CD14-positive monocyte (primary cell): ENCODE measurements around the gene CA4. TPM values are rescaled to one million over a fixed set of nuclear protein-coding genes. Genes with fewer than 3 reads are reported as not detected.
"Not testable (repeated sequence)": the region's sequence is repeated elsewhere in the genome, so short reads cannot be mapped to it uniquely, and the experiment has no call there.

Source experiments
- DNase-seq, 3 donors: peaks; one replicate each; pipeline ENCODE4 v3.0.0-alpha.2; 2011 to 2022
- H2AFZ ChIP-seq: 2 replicates; pipeline ENCODE4 v1.6.0; 2012; ENCODE audit warnings: mild to moderate bottlenecking, low read depth, low read length, inconsistent platforms; ENCODE audit not compliant: insufficient read depth, poor library complexity, severe bottlenecking
- H3K27ac ChIP-seq, 2 donors: 1 replicate in 1 of 2; 2 replicates in 1 of 2; pipeline ENCODE4 v1.5.1; 2012 to 2013; ENCODE audit warnings: low read length in 2 of 2, control low read depth in 1 of 2, inconsistent platforms in 1 of 2, low read depth in 1 of 2, mild to moderate bottlenecking in 1 of 2
- H3K27me3 ChIP-seq, 2 donors: one replicate each; pipeline versions ENCODE4 v1.6.0 to v1.6.1; 2011 to 2013; ENCODE audit warnings: low read length in 2 of 2; ENCODE audit not compliant: control insufficient read depth in 2 of 2, insufficient read depth in 2 of 2
- H3K36me3 ChIP-seq, 2 donors: replicated peaks in 1 of 2; 1 replicate in 1 of 2; 2 replicates in 1 of 2; pipeline versions ENCODE4 v1.5.1 to v1.6.1; 2012 to 2013; ENCODE audit warnings: low read length in 2 of 2, control low read depth in 1 of 2, inconsistent platforms in 1 of 2, mild to moderate bottlenecking in 1 of 2; ENCODE audit not compliant: insufficient read depth in 2 of 2, control insufficient read depth in 1 of 2
- H3K4me1 ChIP-seq, 2 donors: 1 replicate in 1 of 2; 2 replicates in 1 of 2; pipeline versions ENCODE4 v1.5.1 to v1.6.1; 2012 to 2013; ENCODE audit warnings: low read length in 2 of 2, control low read depth in 1 of 2, inconsistent platforms in 1 of 2, mild to moderate bottlenecking in 1 of 2, moderate library complexity in 1 of 2; ENCODE audit not compliant: insufficient read depth in 2 of 2, control insufficient read depth in 1 of 2
- H3K4me2 ChIP-seq: replicated peaks from 2 replicates; pipeline ENCODE3; 2012; ENCODE audit warnings: low read length, moderate library complexity, mild to moderate bottlenecking; ENCODE audit not compliant: poor library complexity, severe bottlenecking; ENCODE audit errors: extremely low read depth
- H3K4me3 ChIP-seq, 3 experiments: fragments of 200-600 bp in 1 of 3; sonication (generic) in 1 of 3; replicated peaks in 1 of 3; 1 replicate in 2 of 3; 2 replicates in 1 of 3; pipeline ENCODE4 v1.5.1; 2011 to 2013; ENCODE audit warnings: low read length in 3 of 3, mild to moderate bottlenecking in 3 of 3, control low read depth in 2 of 3, low read depth in 2 of 3, inconsistent platforms in 1 of 3, moderate library complexity in 1 of 3
- H3K79me2 ChIP-seq: 2 replicates; pipeline ENCODE4 v1.6.0; 2012; ENCODE audit warnings: mild to moderate bottlenecking, control low read depth, inconsistent platforms, low read length, moderate library complexity; ENCODE audit not compliant: insufficient read depth
- H3K9ac ChIP-seq: 2 replicates; pipeline ENCODE4 v1.6.0; 2017; ENCODE audit warnings: low read length, mild to moderate bottlenecking; ENCODE audit not compliant: insufficient read depth, poor library complexity, severe bottlenecking
- H3K9me3 ChIP-seq, 2 donors: replicated peaks in 1 of 2; 1 replicate in 1 of 2; 2 replicates in 1 of 2; pipeline versions ENCODE4 v1.5.1 to v1.6.1; 2012 to 2013; ENCODE audit warnings: low read length in 2 of 2, control low read depth in 1 of 2; ENCODE audit not compliant: control insufficient read depth in 1 of 2, insufficient read depth in 1 of 2
- H4K20me1 ChIP-seq: 2 replicates; pipeline ENCODE4 v1.6.0; 2012; ENCODE audit warnings: mild to moderate bottlenecking, low read length, control low read depth, moderate library complexity; ENCODE audit not compliant: insufficient read depth
- H3K27ac Mint-ChIP-seq, 7 donors: one replicate each; pipeline ENCODE4 v1.8.0; 2020; ENCODE audit warnings: mild to moderate bottlenecking in 7 of 7, mixed read lengths in 7 of 7, moderate library complexity in 6 of 7, inconsistent platforms in 2 of 7
- H3K27me3 Mint-ChIP-seq, 3 donors: one replicate each; pipeline ENCODE4 v1.8.0; 2021 to 2022; ENCODE audit warnings: low read depth in 3 of 3, mild to moderate bottlenecking in 3 of 3, mixed read lengths in 3 of 3, moderate library complexity in 3 of 3, inconsistent platforms in 1 of 3
- H3K36me3 Mint-ChIP-seq, 2 donors: one replicate each; pipeline ENCODE4 v1.8.0; 2020; ENCODE audit warnings: mixed read lengths in 2 of 2, inconsistent platforms in 1 of 2, mild to moderate bottlenecking in 1 of 2
- H3K4me1 Mint-ChIP-seq: one replicate; pipeline ENCODE4 v1.8.0; 2020; ENCODE audit warnings: mild to moderate bottlenecking, mixed read lengths
- H3K4me3 Mint-ChIP-seq, 2 donors: one replicate each; pipeline ENCODE4 v1.8.0; 2020; ENCODE audit warnings: mild to moderate bottlenecking in 2 of 2, mixed read lengths in 2 of 2, moderate library complexity in 1 of 2
- H3K9me3 Mint-ChIP-seq, 7 donors: one replicate each; pipeline ENCODE4 v1.8.0; 2020 to 2022; ENCODE audit warnings: mixed read lengths in 7 of 7, mild to moderate bottlenecking in 6 of 7, moderate library complexity in 6 of 7, inconsistent platforms in 2 of 7
- CTCF ChIP-seq: fragments of 200-600 bp; IDR thresholded peaks from one replicate; pipeline ENCODE4 v1.8.0; 2022; ENCODE audit warnings: antibody characterized with exemption, mild to moderate bottlenecking
- WGBS: methylation state at CpG from one replicate; pipeline ENCODE4 v1.1.5; 2013; ENCODE audit warnings: missing lambda C conversion rate; ENCODE audit not compliant: insufficient coverage; 5-methylcytosine and 5-hydroxymethylcytosine counted together
- intact Hi-C, 2 donors: fragments of 100-400 bp; cut with micrococcal nuclease; formaldehyde crosslinking; loops; one replicate each; pipeline versions ENCODE4 v1.15.0 to v1.15.1; 2023
- polyA minus RNA-seq: library from RNA; depleted of rRNA, polyadenylated mRNA; stranded (reverse); fragments of >200 nt; gene quantifications from 2 replicates; pipeline ENCODE4 v1.2.3, GENCODE V29; 2012
- polyA plus RNA-seq, 3 donors: library from polyadenylated mRNA; depleted of rRNA in 1 of 3; unstranded in 2 of 3; stranded (reverse) in 1 of 3; fragments of 300-500 nt in 2 of 3; fragments of >200 nt in 1 of 3; fragmentation: Illumina TruSeq in 2 of 3; gene quantifications; 1 replicate in 2 of 3; 2 replicates in 1 of 3; pipeline ENCODE4 v1.2.3, GENCODE V29; 2012 to 2021
- total RNA-seq, 12 experiments: library from RNA in 1 of 12; stranded (reverse) in 1 of 12; fragments of 120-200 nt in 1 of 12; gene quantifications; one replicate each; pipeline ENCODE4 v1.2.4 and lab custom pipeline; 2013 to 2026; ENCODE audit warnings: mixed read lengths in 6 of 12, inconsistent platforms in 1 of 12

The CA4 gene
- total RNA-seq (2013), result not detected
- polyA plus RNA-seq (not detected), polyA minus RNA-seq (not detected in 2 replicates), total RNA-seq (lab: John Stamatoyannopoulos, UW) (0 to 0.92 (median 0.05) reads per million in 11 experiments)

- DNase-seq, result no peak
- TF ChIP-seq CTCF, result no peak
- H3K36me3 ChIP-seq, result no peaks in the 10 kb centered on the region
- peaks cover 35 to 83% of the 10 kb centered on the region in 2 donors for H3K27me3 ChIP-seq
- peaks cover 77 to 87% (median 82%) of the 10 kb centered on the region in 3 donors for H3K27me3 Mint-ChIP-seq
- peaks cover 0 to 29% of the 10 kb centered on the region in 2 donors for H3K9me3 ChIP-seq
- intact Hi-C loops, result loop anchor here in 1 of 2 donors (10.0 kb wide), 1 partner anchor 285 kb away; no protein-coding TSS in a partner anchor
- peak within 1 kb of the TSS; percentile 31 for H3K4me2 ChIP-seq
- peaks cover 3 to 16% of the 10 kb centered on the region in 2 donors for H3K4me1 ChIP-seq
- peak within 1 kb of the TSS in 1 of 2 donors; percentile 86 for H3K4me3 Mint-ChIP-seq
- H3K27ac ChIP-seq, result no peak within 1 kb of the TSS
- peaks cover 17% of the 10 kb centered on the region for H3K4me1 Mint-ChIP-seq
- WGBS, result 3% methylated on average over 73 of the region's 81 CpGs
- no peaks in the 10 kb centered on the region for H4K20me1 ChIP-seq
- no peak within 1 kb of the TSS for H2AFZ ChIP-seq
- H3K9ac ChIP-seq, result no peak within 1 kb of the TSS
- H3K4me3 ChIP-seq, result no peak within 1 kb of the TSS
- peaks cover 0 to 21% (median 5%) of the 10 kb centered on the region in 7 donors for H3K9me3 Mint-ChIP-seq
- peak within 1 kb of the TSS in 1 of 7 donors; percentile 3 for H3K27ac Mint-ChIP-seq
- H3K36me3 Mint-ChIP-seq, result peaks cover 0 to 1% of the 10 kb centered on the region in 2 donors
- no peaks in the 10 kb centered on the region for H3K79me2 ChIP-seq
Observed at GRCh38 chr17:60149691-60150582, at the start of gene CA4. TSS of gene CA4 (plus strand) at chr17:60149973. CDS start at chr17:60150035, 62 bp downstream.

GRCh38 chr17:60100577-60100976 lies 49.2 kb upstream of the CA4 start:
- H4K20me1 ChIP-seq, H3K27ac ChIP-seq, H3K27me3 ChIP-seq, H3K36me3 ChIP-seq, H3K79me2 ChIP-seq, H3K9ac ChIP-seq, H3K4me3 ChIP-seq, H3K4me2 ChIP-seq, H3K27ac Mint-ChIP-seq, intact Hi-C loops, H3K36me3 Mint-ChIP-seq, H3K9me3 Mint-ChIP-seq, H3K27me3 Mint-ChIP-seq, H3K4me3 Mint-ChIP-seq, DNase-seq, H3K9me3 ChIP-seq, H2AFZ ChIP-seq: not testable (repeated sequence)
- peaks cover 15% of the 10 kb centered on the region for H3K4me1 Mint-ChIP-seq
- peaks cover 9 to 10% of the 10 kb centered on the region in 2 donors for H3K4me1 ChIP-seq
- no CpG with 5 or more reads among the region's 2 CpGs for WGBS

- H3K36me3 Mint-ChIP-seq, H3K9me3 Mint-ChIP-seq, H4K20me1 ChIP-seq, H3K79me2 ChIP-seq, H3K9ac ChIP-seq, H3K27me3 Mint-ChIP-seq, DNase-seq, intact Hi-C loops, H3K27ac ChIP-seq, H3K36me3 ChIP-seq, H3K27me3 ChIP-seq, H3K9me3 ChIP-seq: not testable (repeated sequence)
- peak overlapping the region; percentile 46 for H2AFZ ChIP-seq
- peak overlapping the region in 2 of 3 experiments; percentile 40 to 60 for H3K4me3 ChIP-seq
- peak overlapping the region; percentile 49 for H3K4me2 ChIP-seq
- Mint-ChIP-seq H3K4me3 (peak overlapping the region; percentile 75 to 88), H3K27ac (peak overlapping the region; percentile 16 to 83 (median 65)), H3K4me1 (peaks cover 23% of the 10 kb centered on the region)
- peaks cover 9 to 10% of the 10 kb centered on the region in 2 donors for H3K4me1 ChIP-seq
- 40% methylated on average over 10 of the region's 11 CpGs for WGBS
Observed at GRCh38 chr17:60102015-60102631, 47.6 kb upstream of the CA4 start.
